OCI-LY7 (cell line): ENCODE results near the gene ARHGEF12. TPM values are rescaled to one million over a fixed set of nuclear protein-coding genes. Genes with fewer than 3 reads are reported as not detected.

Experiments
- BruUV-seq: library from RNA; stranded (reverse); fragments of 400-500 nt; replicated peaks from 2 replicates; lab custom pipeline; 2021; lab: Mats Ljungman, UMichigan
- CTCF ChIA-PET: fragments of 300-600 bp; sonication (Branson Sonifier 250); formaldehyde crosslinking; loops from one replicate; lab custom pipeline; 2022; ENCODE audit warnings: antibody characterized with exemption; ENCODE audit not compliant: unreplicated experiment; lab: Charles Lee
- POLR2A ChIA-PET: fragments of 300-600 bp; sonication (Branson Sonifier 250); formaldehyde crosslinking; loops from one replicate; lab custom pipeline; 2022; ENCODE audit warnings: antibody characterized with exemption; lab: Charles Lee
- DNase-seq: peaks from one replicate; pipeline ENCODE4 v3.0.0-alpha.2; 2015; ENCODE audit warnings: low spot score
- H2AFZ ChIP-seq: fragments of 200-600 bp; sonication (generic), shearing (Covaris generic); 2 replicates; pipeline ENCODE4 v1.6.1; 2014; ENCODE audit warnings: mild to moderate bottlenecking, antibody characterized with exemption, low read length, moderate library complexity
- H3K27ac ChIP-seq: fragments of 200-600 bp; sonication (generic); 2 replicates; pipeline ENCODE4 v1.5.1; 2014; ENCODE audit warnings: mixed run types, low read depth, mild to moderate bottlenecking, moderate library complexity, low read length, inconsistent platforms; ENCODE audit not compliant: poor library complexity, severe bottlenecking
- H3K36me3 ChIP-seq: fragments of 200-600 bp; sonication (generic); 2 replicates; pipeline ENCODE4 v1.6.1; 2014; ENCODE audit warnings: mild to moderate bottlenecking, antibody characterized with exemption, low read length, moderate library complexity, mixed read lengths; ENCODE audit not compliant: insufficient read depth
- H3K4me1 ChIP-seq: fragments of 200-600 bp; sonication (generic); 2 replicates; pipeline ENCODE4 v1.5.1; 2014; ENCODE audit warnings: mild to moderate bottlenecking, low read length; ENCODE audit not compliant: insufficient read depth, poor library complexity, severe bottlenecking
- H3K4me2 ChIP-seq: fragments of 200-600 bp; sonication (generic); 2 replicates; pipeline ENCODE4 v1.6.1; 2014; ENCODE audit warnings: mild to moderate bottlenecking, low read length
- H3K4me3 ChIP-seq: fragments of 200-600 bp; sonication (generic); 2 replicates; pipeline ENCODE4 v1.5.1; 2014; ENCODE audit warnings: mild to moderate bottlenecking, low read depth, low read length; ENCODE audit not compliant: poor library complexity, severe bottlenecking
- H3K79me2 ChIP-seq: fragments of 200-600 bp; sonication (generic); 2 replicates; pipeline ENCODE4 v1.6.1; 2016; ENCODE audit warnings: low read depth, mild to moderate bottlenecking, low read length, moderate library complexity, mixed read lengths; ENCODE audit not compliant: insufficient read depth
- H3K9me2 ChIP-seq: fragments of 200-600 bp; sonication (generic); 2 replicates; pipeline ENCODE4 v1.6.1; 2016; ENCODE audit warnings: mild to moderate bottlenecking, low read length, mixed read lengths; ENCODE audit not compliant: insufficient read depth
- H3K9me3 ChIP-seq: fragments of 200-600 bp; sonication (generic); 2 replicates; pipeline ENCODE4 v1.6.1; 2014; ENCODE audit warnings: mild to moderate bottlenecking, mixed run types, low read length, mixed read lengths
- H4K20me1 ChIP-seq: fragments of 200-600 bp; sonication (generic); 2 replicates; pipeline ENCODE4 v1.6.1; 2014; ENCODE audit warnings: mild to moderate bottlenecking, antibody characterized with exemption, low read length, moderate library complexity, mixed read lengths; ENCODE audit not compliant: insufficient read depth
- EZH2phosphoT487 ChIP-seq: fragments of 200-600 bp; sonication (generic); IDR thresholded peaks from 2 replicates; pipeline ENCODE4 v1.6.1; 2018; ENCODE audit warnings: low read depth, borderline replicate concordance, mild to moderate bottlenecking, mixed run types, antibody characterized with exemption, low read length, moderate library complexity, mixed read lengths
- intact Hi-C: fragments of 100-400 bp; cut with micrococcal nuclease; formaldehyde crosslinking; loops from one replicate; pipeline ENCODE4 v1.10.0; 2022; ENCODE audit not compliant: unreplicated experiment
- total RNA-seq, 2 experiments: library from RNA; depleted of rRNA in 1 of 2; stranded (reverse); fragments of >200 nt in 1 of 2; shearing (Covaris generic) in 1 of 2; gene quantifications; 2 replicates each; pipeline ENCODE4 v1.2.3, GENCODE V29; 2014 to 2022
- TF ChIP-seq, protein P1 (sequence below): fragments of 200-600 bp; sonication (generic); conservative IDR thresholded peaks from 2 replicates; pipeline ENCODE4 v1.5.1; 2014; ENCODE audit warnings: mild to moderate bottlenecking, antibody characterized with exemption, low read length, moderate library complexity, mixed read lengths

The ARHGEF12 gene
- total RNA-seq, 2 experiments from 2014 or later, result 16.1 to 31.8 TPM

DNA sequence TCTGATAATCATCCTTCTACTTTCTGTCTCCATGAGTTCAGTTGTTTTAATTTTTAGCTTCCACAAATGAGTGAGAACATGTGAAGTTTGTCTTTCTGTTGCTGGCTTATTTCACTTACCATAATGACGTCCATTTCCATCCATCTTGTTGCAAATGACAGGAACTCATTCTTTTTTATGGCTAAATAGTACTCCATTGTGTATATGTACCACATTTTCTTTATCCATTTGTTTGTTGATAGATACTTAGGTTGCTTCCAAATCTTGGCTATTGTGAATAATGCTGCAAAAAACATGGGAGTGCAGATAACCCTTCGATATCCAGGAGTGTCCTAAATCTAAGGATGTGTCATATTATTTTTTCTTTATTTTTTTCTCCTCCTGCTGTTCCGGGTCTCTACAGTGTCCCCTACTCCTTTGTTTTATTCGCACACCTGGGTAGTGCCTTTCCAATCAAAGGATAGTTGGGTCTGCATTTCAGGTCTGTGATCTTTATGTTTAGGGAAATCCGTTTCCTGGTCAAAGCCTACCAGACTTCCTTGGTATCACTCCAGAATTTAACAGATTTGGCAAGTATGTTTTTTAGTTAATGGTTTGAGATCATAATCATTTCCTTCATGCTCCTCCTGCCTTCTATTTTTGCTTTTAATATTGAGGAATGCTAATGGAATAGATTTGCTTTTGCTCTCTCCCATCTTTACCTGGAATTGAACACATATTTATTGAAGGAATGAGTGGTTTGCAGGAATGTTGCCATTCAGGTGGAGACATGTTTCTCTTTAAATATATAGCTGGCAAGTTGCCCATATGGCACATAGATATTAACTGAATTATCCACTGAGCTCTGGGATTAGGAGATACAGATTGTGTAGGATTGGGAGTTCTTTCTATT lies 53.7 kb downstream of the ARHGEF12 start:
- BruUV-seq, result no TSS peak
- no peak overlapping the region for H3K4me2 ChIP-seq
- H3K27ac ChIP-seq, result no peak overlapping the region
- H3K9me2 ChIP-seq, result no peaks in the 10 kb centered on the region
- DNase-seq, result no peak
- H2AFZ ChIP-seq, result no peak overlapping the region
- H3K36me3 ChIP-seq, result no peaks in the 10 kb centered on the region
- POLR2A ChIA-PET, result interaction anchor here (0.6 to 1.7 kb wide), 4 partner anchors 11 to 57 kb away, joined by 3 to 7 read pairs (median 4); no protein-coding TSS in a partner anchor
- H3K4me3 ChIP-seq, result no peak overlapping the region
- H3K79me2 ChIP-seq, result no peaks in the 10 kb centered on the region
- intact Hi-C loops, result no loop called here
- no peaks in the 10 kb centered on the region for H3K9me3 ChIP-seq
- TF ChIP-seq, protein P1, sequence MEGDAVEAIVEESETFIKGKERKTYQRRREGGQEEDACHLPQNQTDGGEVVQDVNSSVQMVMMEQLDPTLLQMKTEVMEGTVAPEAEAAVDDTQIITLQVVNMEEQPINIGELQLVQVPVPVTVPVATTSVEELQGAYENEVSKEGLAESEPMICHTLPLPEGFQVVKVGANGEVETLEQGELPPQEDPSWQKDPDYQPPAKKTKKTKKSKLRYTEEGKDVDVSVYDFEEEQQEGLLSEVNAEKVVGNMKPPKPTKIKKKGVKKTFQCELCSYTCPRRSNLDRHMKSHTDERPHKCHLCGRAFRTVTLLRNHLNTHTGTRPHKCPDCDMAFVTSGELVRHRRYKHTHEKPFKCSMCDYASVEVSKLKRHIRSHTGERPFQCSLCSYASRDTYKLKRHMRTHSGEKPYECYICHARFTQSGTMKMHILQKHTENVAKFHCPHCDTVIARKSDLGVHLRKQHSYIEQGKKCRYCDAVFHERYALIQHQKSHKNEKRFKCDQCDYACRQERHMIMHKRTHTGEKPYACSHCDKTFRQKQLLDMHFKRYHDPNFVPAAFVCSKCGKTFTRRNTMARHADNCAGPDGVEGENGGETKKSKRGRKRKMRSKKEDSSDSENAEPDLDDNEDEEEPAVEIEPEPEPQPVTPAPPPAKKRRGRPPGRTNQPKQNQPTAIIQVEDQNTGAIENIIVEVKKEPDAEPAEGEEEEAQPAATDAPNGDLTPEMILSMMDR, result no peak
- TF ChIP-seq EZH2phosphoT487, result no peak
- CTCF ChIA-PET, result interaction anchor here (1.2 kb wide), 1 partner anchor 11 kb away, joined by 4 read pairs; no protein-coding TSS in a partner anchor
- H4K20me1 ChIP-seq, result no peaks in the 10 kb centered on the region; the same call in 1 of the 2 replicates
- H3K4me1 ChIP-seq, result no peaks in the 10 kb centered on the region

GRCh38 chr11:120390585-120390922 lies 54.3 kb downstream of the ARHGEF12 start:
- intact Hi-C loops, result no loop called here
- no peaks in the 10 kb centered on the region for H3K79me2 ChIP-seq
- H3K4me1 ChIP-seq, result no peaks in the 10 kb centered on the region
- no peak overlapping the region for H3K4me3 ChIP-seq
- no peaks in the 10 kb centered on the region for H3K36me3 ChIP-seq
- CTCF ChIA-PET, result interaction anchor here (1.2 kb wide), 1 partner anchor 10 kb away, joined by 4 read pairs; no protein-coding TSS in a partner anchor
- H3K9me3 ChIP-seq, result no peaks in the 10 kb centered on the region
- DNase-seq, result no peak
- H3K9me2 ChIP-seq, result no peaks in the 10 kb centered on the region
- no TSS peak for BruUV-seq
- POLR2A ChIA-PET, result interaction anchor here (0.6 to 1.7 kb wide), 5 partner anchors 8 to 58 kb away, joined by 3 to 7 read pairs (median 4); no protein-coding TSS in a partner anchor
- H2AFZ ChIP-seq, result no peak overlapping the region
- no peak overlapping the region for H3K4me2 ChIP-seq
- H4K20me1 ChIP-seq, result no peaks in the 10 kb centered on the region; the same call in 1 of the 2 replicates
- TF ChIP-seq, protein P1, result no peak
- TF ChIP-seq EZH2phosphoT487, result no peak
- H3K27ac ChIP-seq, result no peak overlapping the region
